Activated CD4-positive, alpha-beta T cell treated with anti-CD3 and anti-CD28 coated beads for 1 hour (primary cell): ENCODE measurements around the gene OTUD7B.
"Not testable (repeated sequence)": the region's sequence is repeated elsewhere in the genome, so short reads cannot be mapped to it uniquely, and the experiment has no call there.

Source experiments
- DNase-seq: peaks from one replicate; pipeline ENCODE4 v3.0.0-alpha.2; 2020

The OTUD7B gene

DNA sequence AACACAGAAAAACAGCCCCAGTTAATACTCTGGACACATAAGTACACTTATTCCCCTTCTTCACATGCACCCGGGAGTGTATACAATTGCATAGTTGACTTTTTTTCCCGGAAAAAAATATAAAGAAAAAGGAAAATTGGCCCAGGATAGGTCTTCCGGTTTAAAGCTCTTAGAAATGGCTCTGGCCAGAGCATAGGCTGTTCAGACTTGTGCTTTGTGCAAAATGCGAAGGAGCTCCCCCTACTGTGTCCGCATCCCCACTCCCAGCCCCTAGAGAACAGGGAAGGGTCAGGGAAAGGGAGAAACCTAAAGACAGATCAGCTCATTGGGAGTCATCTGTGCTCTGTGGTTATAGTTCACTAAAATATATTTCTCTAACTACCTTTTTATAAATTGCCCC lies 68.3 kb downstream of the OTUD7B start:
- no peak for DNase-seq

DNA sequence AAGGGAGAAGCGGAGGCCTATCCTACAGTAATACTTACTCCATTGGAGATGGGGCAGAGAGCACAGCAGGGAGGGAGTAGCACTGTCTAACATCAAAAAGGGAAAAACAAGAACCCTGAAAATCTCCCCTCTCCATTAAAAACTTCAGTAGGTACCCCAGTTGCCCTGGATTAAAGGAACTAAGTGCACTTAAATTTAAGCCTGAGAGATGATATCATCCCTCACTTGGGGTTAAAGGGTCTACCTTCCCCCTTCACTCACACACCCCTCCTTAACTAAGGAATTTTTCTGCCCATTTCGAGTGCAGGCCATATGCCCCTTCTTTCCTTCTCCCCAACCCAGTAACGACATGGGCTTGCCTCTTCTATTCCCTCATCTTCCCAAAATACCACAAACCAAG lies 70.1 kb downstream of the OTUD7B start:
- no peak for DNase-seq

DNA sequence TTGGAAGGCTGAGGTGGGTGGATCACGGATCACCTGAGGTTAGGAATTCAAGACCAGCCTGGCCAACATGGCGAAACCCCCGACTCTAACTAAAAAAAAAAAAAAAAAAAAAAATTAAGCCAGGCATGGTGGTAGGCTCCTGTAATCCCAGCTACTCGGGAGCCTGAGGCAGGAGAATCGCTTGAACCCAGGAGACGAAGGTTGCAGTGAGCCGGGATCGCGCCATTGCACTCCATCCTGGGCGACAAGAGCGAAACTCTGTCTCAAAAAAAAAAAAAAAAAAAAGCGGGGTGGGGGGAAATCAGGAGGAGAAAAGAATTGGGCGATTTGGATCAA lies 71.9 kb downstream of the OTUD7B start:
- not testable (repeated sequence) for DNase-seq

DNA sequence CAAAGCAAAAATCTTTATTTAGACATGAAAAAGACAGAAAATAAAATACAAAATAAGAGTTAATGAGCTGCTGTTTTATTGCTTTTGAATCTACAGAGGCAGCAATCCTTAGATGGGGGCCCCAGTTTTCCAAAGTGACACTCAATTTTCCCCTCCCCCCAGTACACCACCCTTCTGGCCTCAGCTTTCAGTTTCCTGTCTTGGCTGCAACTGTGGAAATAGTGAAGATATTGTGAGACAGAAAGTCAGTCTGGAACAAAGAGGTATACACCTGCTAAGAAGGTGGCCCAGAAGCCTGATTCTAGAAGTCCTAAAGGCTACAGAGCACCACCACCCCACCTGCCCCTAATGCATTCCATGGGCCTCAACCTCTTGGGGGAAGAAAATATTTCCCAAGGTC lies 72.8 kb downstream of the OTUD7B start:
- DNase-seq: no peak

DNA sequence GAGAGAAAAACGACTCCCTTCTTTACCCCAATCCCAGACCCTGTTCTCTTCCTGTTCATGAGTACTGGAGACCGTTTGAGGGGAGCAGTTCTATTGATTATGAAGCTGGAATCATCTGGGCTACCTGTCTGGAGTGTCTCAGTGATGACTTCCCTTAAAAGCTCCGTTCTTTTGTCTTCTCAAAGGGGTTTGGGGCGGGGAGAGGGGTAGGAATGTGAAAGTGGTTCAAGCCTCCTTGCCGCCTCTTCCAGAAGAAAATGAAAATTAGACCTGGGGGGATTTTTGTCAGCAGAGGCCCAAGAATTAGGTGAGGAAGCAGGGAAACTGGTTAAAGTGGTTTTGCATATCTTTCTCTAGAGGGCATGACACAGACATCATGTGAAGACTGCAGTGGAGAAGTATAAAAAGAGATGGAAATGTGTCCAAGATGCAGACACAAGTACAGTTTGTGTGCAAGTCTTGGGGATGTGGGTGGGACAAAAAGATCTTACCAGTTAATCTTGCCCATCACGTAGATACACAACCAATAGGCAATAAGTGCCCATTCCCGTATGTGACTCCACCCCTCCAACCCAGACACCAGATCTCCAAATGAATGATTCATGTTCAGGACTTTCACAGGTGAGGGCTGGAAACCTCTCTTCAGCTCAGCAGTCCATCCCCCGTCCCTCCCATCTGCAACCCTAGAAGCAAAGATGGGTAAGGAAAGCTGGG lies 73.4 kb downstream of the OTUD7B start:
- no peak for DNase-seq

DNA sequence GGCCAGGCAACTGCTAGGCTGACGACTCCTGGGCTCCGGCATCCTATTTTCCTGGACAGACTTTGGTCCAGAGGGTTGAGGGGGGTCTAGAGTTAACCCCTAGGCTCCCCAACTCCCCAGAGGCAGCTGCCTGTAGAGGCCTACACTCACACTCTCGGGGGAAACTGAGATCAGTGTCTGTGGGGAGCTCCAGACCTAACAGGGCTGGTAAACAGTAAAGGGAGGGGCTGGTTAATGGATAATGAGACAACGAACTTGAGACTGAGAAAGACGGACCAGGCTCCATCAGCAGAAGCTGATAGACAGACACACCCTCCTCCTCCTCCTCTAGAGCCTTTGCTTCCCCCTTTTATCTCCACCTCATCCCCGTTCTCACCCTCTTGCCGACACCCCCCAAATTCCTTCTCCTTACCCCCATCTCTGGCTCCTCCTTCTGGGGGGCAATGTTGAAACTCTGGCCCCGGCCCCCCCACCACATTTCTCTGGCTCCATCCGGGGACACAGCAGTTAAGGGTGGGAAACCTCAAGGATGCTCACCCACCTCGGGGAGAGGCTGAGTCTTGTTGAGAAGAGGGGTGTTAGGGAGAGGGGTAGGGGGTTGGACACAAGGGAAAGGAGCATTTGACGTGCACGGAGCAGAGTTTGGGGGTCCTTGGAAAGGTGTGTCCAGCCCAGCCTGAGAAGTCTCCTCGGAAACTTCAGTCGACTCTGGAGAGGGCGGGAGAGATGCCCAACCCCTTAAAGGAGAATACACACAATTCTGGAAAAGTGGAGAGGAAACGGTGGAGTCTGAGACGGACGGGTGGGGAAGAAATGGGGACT lies 74.1 kb downstream of the OTUD7B start, which contains the start of gene MTMR11:
Gene MTMR11, minus strand, starts transcription at position 710 of the 822 bp plus-strand sequence. Its CDS starts 232 bp downstream, at position 478.
- DNase-seq: no peak

DNA sequence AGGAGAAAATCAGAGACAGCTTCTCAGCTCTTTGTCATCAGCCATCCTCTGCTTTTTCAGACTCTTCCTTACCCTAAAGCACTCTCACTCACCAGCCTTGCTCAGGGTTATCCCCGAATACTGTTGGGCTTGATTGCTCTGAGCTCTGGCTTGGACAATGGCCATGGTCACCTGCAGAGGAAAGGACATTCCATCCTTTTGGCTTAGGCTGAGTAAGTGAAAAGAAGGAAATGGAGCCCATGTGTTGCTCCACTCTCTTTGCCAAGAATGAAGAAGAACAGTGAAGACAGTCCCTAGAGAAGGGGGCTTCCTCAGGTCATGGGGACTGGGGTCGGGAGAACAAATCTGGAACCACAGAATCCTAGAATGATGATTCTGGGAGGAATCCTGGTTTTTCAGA lies 76.2 kb downstream of the OTUD7B start:
- DNase-seq: no peak

DNA sequence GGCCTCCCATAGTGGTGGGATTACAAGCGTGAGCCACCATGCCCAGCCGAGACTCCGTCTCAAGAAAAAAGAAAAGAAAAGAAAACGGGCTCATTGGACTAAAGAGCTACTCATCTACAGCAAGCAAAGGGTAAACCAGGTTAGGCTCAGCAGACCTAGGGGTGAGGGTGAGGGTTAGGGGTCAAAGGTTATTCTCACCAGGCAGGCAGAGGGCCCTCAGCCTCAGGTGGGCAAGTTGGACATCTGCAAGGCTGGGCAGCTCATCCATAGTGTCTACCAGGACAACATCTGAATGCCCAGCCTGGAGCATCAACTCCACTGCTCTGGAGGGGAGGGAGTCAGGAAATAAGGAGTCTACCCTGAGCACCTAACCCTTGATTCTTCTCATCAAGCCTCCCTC lies 77.3 kb downstream of the OTUD7B start:
- no peak for DNase-seq

DNA sequence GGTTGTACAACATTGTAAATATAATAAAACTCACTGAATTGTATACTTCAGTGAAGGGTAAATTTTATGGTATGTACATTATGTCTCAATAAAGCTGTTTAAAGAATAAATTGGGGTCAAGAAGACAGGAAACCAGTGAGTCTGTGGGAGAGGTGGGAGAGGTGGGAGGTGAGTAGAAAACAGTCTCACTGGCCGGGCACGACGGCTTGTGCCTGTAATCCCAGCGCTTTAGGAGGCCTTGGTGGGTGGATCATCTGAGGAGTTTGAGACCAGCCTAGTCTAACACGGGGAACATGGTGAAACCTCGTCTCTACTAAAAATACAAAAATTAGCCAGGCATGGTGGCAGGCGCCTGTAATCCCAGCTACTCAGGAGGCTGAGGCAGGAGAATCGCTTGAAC lies 78.1 kb downstream of the OTUD7B start:
- DNase-seq: no peak

DNA sequence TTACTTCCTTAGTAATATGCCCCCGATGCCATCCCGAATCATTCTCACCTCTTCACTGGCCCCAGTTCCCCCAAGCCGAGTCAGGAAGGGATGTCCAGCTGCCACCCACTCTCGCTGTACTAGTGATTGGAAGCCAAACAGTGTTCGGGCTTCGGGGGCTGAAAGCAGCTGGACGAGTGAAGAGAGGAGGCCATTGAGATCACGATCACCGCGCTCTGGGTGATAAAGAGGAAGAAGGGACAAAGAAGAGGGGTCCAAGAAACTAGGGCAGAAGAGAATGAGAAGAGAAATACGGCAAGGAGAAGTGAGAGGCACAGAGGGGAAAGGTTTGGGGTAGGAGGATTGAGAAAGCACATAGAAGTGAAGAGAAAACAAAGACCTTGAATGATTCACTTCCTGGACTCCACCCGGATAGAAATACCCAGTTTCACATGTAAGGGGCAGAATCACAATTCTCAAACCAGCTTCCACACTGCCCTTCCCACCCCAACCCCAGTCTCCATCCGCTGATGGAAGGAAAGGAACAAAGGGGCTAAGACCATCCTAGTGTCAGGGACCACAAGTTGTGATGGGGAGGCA lies 79.2 kb downstream of the OTUD7B start:
- no peak for DNase-seq

DNA sequence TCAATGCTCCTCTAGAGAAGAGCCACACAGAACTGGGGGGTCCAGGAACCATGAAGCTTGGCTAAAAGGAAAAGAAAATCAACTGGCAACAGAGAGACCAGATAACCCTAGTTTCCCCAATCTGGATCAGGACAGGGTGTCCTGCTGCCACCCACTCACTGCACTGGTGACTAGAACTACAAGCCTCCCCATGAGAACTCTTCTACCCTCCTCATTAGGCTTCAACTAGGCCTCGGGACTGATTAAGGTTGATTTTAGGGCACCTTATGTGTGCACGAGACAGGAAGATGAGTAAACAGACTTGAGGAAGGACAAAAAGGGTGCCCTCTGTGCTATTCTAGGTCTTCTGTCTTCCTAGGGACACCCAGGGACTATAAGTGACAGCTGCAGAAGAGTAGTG lies 80.7 kb downstream of the OTUD7B start:
- DNase-seq: no peak

DNA sequence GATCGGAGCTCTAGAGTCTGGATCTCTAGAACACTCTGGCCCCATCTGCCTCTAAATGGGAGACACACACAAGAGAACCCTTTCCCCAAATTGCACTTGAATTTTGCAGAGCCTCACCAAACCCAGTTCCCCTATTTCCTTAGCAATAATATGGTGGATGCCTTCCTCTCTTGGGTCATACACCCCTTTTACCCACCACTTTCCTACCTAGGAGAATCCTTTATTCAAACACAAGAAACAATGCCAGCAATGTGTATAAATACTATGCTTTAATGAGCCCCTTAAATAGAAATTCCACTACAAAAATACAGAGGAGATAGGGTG lies 82.2 kb downstream of the OTUD7B start:
- DNase-seq: no peak

DNA sequence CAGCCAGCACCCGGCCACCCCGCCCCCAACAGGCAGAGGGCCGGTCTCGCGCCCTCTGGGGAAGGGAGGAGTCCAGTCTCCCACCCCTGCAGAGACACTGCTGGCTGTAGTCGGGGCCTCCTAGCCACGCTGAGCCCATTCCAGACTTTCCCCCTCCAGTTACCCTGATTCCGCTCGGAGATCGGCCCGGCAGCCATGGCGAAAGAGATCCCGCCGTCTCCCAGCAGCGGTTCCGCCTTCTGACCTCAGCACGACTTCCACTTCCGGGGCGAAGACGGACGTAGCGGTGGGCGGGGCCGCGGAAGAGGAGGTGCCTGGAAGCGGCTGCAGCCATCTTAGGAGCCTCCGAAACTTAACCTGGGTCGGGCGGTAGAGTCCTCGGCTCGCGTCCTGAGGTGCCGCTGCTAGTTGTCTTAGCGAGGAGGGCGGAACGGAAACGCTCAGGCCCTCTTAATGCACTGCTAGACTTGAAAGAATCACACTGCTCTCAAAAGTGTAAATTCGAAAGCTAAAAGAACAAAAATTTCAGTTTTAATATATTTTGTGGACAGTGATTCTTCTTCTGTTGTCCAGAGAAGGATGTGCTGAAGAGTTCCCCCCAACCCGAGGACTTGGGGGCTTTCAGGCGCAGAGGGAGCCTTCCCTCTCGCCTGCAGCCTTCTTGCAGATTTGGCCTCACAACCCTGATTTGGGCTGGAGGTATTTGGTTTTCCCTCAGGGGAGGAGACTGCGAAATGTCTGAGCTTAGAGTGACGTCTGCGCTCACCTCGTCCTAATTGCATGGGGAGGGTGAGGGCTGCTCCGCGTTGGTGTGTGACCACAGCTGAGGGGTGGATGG lies 82.7 kb downstream of the OTUD7B start, which contains the start of gene SF3B4:
Gene SF3B4, minus strand, starts transcription at position 241 of the 838 bp plus-strand sequence. Its CDS starts 44 bp downstream, at position 197.
- peak; percentile 92 for DNase-seq

DNA sequence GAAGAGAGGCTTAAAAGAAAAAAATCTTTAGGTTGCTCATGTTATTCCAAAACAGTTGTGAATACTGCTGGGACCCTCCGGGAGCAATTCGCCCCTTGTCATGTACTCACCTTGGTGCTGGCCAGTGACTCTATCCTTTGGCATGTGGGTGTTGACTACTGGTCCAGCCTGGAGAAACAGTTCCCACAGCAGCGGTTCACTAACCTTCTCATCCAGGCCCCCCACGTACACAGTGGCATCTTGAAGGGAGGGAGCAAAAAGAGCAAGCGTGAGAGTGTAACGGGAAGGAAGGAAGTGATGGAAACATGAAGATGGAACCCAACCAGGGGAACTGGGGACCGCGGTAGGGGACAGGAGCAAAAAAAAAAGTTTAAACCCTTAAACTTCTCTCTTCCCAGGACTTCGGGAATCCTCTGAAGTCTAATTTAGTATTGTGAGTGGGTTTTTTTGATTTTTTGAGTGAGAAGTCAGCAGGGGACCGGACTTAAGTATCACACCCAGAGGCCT lies 83.4 kb downstream of the OTUD7B start:
- DNase-seq: no peak

DNA sequence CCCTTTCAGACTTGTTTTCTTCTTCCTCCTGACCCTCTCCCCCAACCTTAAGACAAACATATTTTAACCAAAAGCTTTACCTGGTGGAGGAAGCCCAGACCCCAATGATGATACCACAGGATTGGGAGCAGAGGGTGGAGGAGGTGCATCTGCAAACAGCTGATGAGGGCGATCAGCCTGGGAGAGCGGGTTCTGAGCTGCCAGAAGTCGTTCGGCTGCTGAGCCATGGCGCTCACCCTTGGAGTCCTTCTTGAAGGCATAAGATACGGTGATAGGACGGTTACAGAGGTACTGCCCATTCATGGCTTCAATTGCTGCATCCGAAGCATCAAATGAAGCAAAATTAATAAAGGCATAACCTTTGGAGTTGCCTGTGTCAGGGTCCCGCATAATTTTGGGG lies 84.2 kb downstream of the OTUD7B start:
- no peak for DNase-seq

DNA sequence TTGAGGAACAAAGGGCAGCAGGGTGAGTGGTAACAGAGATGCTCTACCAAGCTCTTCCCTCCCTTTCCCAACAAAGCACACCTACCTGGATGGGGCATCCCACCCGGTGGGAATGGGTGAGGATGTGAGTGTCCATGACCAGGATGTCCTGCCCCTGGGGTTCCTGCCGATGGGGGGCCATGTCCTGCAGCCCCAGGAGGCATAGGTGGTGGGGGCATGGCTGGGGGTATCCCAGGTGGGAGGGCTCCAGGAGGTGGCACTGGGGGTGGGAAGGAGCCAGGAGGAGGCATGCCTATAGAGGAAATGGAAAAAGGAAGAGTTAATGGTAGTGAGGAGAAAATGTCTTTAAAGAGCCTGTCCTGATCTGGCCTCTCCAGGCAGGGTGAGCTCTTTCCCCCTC lies 84.8 kb downstream of the OTUD7B start:
- no peak for DNase-seq

DNA sequence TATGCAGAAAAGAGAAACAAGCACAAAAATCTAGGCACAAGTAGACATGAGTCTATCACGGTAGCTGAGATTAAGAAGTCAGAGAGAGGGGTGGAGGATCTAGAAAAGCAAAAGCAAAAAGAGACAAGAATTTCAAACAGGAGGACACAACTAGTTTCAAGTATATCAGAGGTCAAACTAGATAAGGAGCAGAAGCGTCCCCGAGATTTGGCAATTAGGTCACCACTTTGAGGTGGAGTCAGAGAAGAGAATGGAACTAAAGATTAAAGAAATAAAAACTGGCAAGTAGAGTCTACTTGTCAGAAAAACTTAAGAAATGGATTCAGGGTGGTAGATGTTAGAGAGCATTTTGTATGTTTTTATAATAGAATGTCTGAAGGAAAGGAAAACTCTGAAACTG lies 85.2 kb downstream of the OTUD7B start:
- DNase-seq: no peak

DNA sequence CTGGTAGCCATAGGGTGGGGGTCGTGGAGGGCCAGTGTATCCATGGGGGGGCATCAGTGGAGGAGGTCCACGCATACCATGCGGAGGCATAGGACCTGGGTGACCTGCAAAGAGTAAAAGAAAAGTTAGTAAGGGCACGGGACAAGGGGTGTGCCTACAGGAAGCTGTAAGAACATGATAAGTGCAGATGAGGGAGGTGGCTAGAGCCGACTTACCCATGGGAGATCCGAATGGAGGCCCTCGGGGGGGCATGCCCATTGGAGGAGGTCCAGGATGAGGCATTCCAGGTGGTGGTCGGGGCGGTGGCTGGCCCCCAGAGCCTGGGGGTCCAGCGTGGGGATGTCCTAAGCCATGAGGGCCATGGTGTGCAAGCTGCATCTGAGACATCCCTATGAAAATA lies 86.9 kb downstream of the OTUD7B start:
- no peak for DNase-seq

DNA sequence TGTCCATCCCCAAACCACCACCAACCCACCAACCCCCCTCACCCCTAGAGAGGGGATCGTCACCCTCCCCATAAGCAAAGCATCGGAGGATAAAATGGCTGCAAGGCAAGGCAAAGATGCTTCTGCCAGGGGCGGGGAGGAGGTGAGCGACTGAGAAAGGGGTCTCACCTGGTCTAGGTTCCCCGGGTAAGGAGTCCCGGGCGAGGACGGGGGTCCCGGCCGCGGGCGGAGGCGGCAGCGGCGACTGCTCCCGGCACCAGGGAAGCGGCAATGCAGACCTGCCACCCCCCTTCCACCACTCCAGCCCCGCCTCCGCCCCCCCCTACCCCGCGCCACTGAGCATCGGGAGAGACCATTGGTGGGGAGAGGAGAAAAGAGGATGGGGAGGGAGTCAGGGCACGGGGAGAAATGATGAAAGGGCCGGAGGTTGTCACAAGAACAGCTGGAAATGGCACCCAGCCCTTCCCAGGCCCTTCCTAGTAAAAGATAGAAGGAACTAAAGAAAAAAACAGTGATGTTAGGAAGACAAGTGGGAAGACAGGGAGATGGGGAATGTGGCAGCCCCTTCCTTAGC lies 92.9 kb downstream of the OTUD7B start, which contains the start of gene SV2A:
Gene SV2A, minus strand, starts transcription at position 274 of the 574 bp plus-strand sequence. CDS start 4,004 bp downstream, outside the sequence.
- no peak for DNase-seq

DNA sequence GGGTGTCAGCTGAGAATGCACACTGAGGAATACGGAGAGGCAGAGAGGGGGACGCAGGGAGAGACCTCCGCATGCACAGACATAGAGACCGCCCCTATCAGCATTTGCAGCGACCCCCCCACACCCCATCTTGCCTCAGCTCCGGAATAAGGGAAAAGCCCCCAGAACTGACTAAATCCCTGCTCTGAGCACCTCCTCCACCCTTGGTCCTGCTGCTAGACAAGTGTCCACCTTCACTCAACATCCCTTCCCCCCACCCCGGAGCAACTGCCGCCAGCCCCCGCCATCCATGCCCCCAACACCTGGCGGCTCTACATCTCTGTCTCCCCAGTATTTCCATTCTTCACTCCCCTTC lies 93.7 kb downstream of the OTUD7B start:
- DNase-seq: no peak

DNA sequence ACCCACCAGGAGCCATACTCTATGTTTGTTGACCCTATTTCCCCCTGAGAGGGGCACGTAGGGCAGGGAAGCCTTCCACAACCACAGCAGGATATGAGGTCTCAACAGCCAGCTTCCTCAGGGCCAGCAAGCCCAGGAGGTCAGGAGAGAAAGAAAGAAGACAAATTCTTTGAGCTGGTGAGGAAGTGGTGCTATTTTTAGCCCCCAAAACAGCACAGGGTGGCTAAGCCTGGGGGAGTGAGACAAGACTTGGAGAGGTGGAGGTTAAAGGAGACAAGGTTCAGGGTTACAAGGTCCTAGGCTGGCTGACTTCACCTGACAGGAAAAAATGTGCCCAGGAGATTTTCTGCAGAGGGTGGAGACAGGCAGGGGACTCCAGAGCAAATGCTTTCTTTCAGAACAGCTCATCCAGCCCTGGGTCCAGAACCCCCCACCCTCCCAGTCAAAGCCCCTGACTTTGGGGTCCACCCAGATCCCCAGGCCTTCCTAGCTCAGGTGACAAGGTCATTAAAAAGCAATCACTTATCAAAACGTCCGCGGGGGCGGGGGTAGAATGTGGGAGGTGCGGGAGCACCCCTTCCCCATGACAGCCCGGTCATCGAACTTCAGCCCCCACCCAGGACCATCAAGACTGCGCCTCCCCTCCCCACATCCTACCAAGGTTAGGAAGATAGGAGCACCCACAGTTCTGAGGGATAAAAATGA lies 94.2 kb downstream of the OTUD7B start:
- no peak for DNase-seq
